Hepatocyte (in vitro differentiated cells): Measurements from ENCODE around the gene CST11. TPM values are rescaled to one million over a fixed set of nuclear protein-coding genes. Genes with fewer than 3 reads are reported as not detected.
A peak's percentile ranks its signal among the peaks of the same experiment; 100 is the strongest.

Source experiments
- DNase-seq: peaks from one replicate; pipeline ENCODE4 v3.0.0-alpha.2; 2016; ENCODE audit warnings: low spot score
- H2AFZ ChIP-seq: fragments of 200-600 bp; sonication (generic); 2 replicates; pipeline ENCODE4 v1.6.0; 2016; ENCODE audit warnings: antibody characterized with exemption, mild to moderate bottlenecking
- H3K27ac ChIP-seq: fragments of 200-600 bp; sonication (generic); 2 replicates; pipeline ENCODE4 v1.5.1; 2016; ENCODE audit warnings: mild to moderate bottlenecking
- H3K27me3 ChIP-seq: fragments of 200-600 bp; sonication (generic); 2 replicates; pipeline ENCODE4 v1.6.1; 2016
- H3K36me3 ChIP-seq: fragments of 200-600 bp; sonication (generic); replicated peaks from 2 replicates; pipeline ENCODE4 v1.5.1; 2016; ENCODE audit warnings: low read depth; ENCODE audit not compliant: insufficient read depth
- H3K4me1 ChIP-seq: fragments of 200-600 bp; sonication (generic); 2 replicates; pipeline ENCODE4 v1.5.1; 2016; ENCODE audit warnings: mild to moderate bottlenecking, moderate library complexity; ENCODE audit not compliant: insufficient read depth
- H3K4me2 ChIP-seq: fragments of 200-600 bp; sonication (generic); 2 replicates; pipeline ENCODE4 v1.6.0; 2016
- H3K4me3 ChIP-seq: fragments of 200-600 bp; sonication (generic); 2 replicates; pipeline ENCODE4 v1.5.1; 2016; ENCODE audit warnings: mild to moderate bottlenecking
- H3K79me2 ChIP-seq: fragments of 200-600 bp; sonication (generic); 2 replicates; pipeline ENCODE4 v1.6.0; 2017; ENCODE audit warnings: mild to moderate bottlenecking
- H3K9me2 ChIP-seq: fragments of 200-600 bp; sonication (generic); replicated peaks from 2 replicates; pipeline ENCODE4 v1.6.0; 2017; ENCODE audit warnings: mild to moderate bottlenecking; ENCODE audit not compliant: insufficient read depth
- H3K9me3 ChIP-seq: fragments of 200-600 bp; sonication (generic); 2 replicates; pipeline ENCODE4 v1.5.1; 2016; ENCODE audit warnings: low read depth, mild to moderate bottlenecking
- H4K20me1 ChIP-seq: fragments of 200-600 bp; sonication (generic); 2 replicates; pipeline ENCODE4 v1.6.0; 2016; ENCODE audit warnings: mild to moderate bottlenecking; ENCODE audit not compliant: insufficient read depth, poor library complexity, severe bottlenecking
- CTCF ChIP-seq: fragments of 200-600 bp; sonication (generic); IDR thresholded peaks from 2 replicates; pipeline ENCODE4 v1.5.1; 2016; ENCODE audit warnings: antibody characterized with exemption, mild to moderate bottlenecking; ENCODE audit not compliant: poor library complexity
- EZH2 ChIP-seq: fragments of 200-600 bp; sonication (generic); IDR thresholded peaks from 2 replicates; pipeline ENCODE4 v1.6.1; 2016; ENCODE audit warnings: antibody characterized with exemption, mild to moderate bottlenecking, borderline replicate concordance
- EZH2phosphoT487 ChIP-seq: fragments of 200-600 bp; sonication (generic); IDR thresholded peaks from one replicate; pipeline ENCODE4 v1.6.1; 2018; ENCODE audit warnings: antibody characterized with exemption, mild to moderate bottlenecking, low read depth, moderate library complexity; ENCODE audit not compliant: unreplicated experiment, severe bottlenecking
- WGBS: methylation state at CpG from one replicate; pipeline ENCODE4 v1.1.6; 2016; ENCODE audit warnings: low lambda C conversion rate; ENCODE audit errors: missing lambda C conversion rate; 5-methylcytosine and 5-hydroxymethylcytosine counted together
- polyA plus RNA-seq: library from polyadenylated mRNA; unstranded; fragments of >200 nt; fragmentation: Nextera tagmentation; extraction: Ambion mirVana; gene quantifications from 2 replicates; pipeline ENCODE4 v1.2.1, GENCODE V29; 2016
- total RNA-seq: library from RNA; depleted of rRNA; stranded (reverse); fragments of >200 nt; gene quantifications from 2 replicates; pipeline ENCODE4 v1.2.3, GENCODE V29; 2014

The CST11 gene
- total and polyA plus RNA-seq, 2 experiments from 2014 or later: not detected

DNA sequence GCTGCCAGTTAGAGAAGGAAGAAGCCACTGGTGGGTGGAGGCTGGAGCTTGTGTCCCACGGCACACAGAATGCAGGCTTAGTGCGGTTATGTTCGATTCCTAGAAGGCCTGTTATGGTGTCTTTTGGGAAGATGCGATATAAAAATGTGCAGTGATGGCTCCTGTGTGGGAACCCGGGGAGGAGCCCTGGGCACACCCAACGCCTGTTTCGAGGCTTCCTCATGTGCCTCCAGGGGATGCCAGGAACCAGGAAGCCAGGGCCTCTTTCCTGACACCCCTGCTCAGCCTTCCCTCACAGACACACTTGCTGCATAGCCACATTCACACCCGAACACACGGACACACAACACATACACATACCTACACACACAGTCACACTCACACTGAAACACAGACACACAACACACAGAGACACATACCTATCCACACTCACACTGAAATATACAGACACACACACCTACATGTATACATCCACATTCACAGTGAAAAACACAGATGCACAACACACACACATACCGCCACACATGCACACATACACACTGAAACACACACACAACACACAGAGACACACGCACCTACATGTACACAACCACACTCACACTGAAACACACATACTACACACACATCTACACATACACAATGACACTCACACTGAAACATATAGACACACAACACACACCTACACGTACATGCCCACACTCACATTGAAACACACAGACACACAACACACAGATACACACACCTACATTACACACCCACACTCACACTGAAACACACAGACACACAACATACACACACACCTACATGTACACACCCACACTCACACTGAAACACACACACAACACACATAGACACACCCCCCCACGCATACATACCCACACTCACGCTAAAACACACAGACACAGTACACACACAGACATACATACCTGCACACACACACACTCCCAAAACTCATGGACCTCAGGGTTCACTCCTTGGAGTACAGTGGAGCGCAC is 1.2 kb upstream of the CST11 start:
- Histone ChIP-seq H3K27me3 (no peaks in the 10 kb centered on the region), H3K36me3 (no peaks in the 10 kb centered on the region), H2AFZ (no peak overlapping the region), H3K9me2 (no peaks in the 10 kb centered on the region), H3K79me2 (no peaks in the 10 kb centered on the region), H3K4me3 (no peak overlapping the region), H3K9me3 (no peaks in the 10 kb centered on the region), H3K4me2 (no peak overlapping the region), H4K20me1 (no peaks in the 10 kb centered on the region), H3K4me1 (peaks cover 3% of the 10 kb centered on the region), H3K27ac (no peak overlapping the region)
- no peak for DNase-seq
- TF ChIP-seq EZH2: no peak
- 97% methylated on average over 15 of the region's 15 CpGs for WGBS

DNA sequence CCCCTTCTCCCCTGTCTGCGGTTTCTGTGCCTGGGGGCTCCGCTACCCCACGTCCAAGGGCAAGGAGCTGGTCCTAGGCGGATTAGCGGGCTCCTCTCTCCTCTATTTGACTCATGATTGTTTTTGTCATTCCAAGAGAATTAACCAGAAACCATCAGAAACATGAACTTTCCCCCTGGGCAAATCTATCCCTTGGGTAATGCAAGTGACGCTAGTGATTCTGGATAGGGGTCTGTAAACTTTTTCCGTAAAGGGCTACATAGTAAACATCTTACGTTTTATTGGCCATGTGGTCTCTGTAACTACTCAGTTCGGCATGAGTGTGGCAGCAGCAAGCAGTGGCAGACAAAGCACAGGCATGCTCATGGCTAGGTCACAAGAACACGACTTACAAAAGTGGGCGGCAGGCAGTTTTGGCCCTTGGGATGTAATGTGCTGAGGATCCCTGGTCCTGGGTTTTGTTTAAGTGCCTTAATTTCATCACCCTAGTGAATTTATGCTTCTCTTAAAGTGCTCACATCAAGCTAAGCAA is 654 bp downstream of the CST11 start:
- H3K36me3 ChIP-seq: no peaks in the 10 kb centered on the region
- H2AFZ ChIP-seq: no peak overlapping the region
- no peaks in the 10 kb centered on the region for H3K9me3 ChIP-seq
- TF ChIP-seq CTCF (no peak), EZH2 (no peak), EZH2phosphoT487 (no peak)
- peaks cover 3% of the 10 kb centered on the region for H3K4me1 ChIP-seq
- H3K4me2 ChIP-seq: no peak overlapping the region
- WGBS: 50% methylated on average over 11 of the region's 11 CpGs
- no peaks in the 10 kb centered on the region for H4K20me1 ChIP-seq
- no peak overlapping the region for H3K4me3 ChIP-seq
- DNase-seq: peak; percentile 37
- H3K27ac ChIP-seq: peak overlapping the region; percentile 40
- H3K27me3 ChIP-seq: no peaks in the 10 kb centered on the region
- no peaks in the 10 kb centered on the region for H3K9me2 ChIP-seq
- no peaks in the 10 kb centered on the region for H3K79me2 ChIP-seq

GRCh38 chr20:23450877-23451276 is 1.8 kb downstream of the CST11 start:
- Histone ChIP-seq H3K79me2 (no peaks in the 10 kb centered on the region), H3K27me3 (no peaks in the 10 kb centered on the region), H3K4me1 (peaks cover 3% of the 10 kb centered on the region), H3K9me3 (no peaks in the 10 kb centered on the region), H4K20me1 (no peaks in the 10 kb centered on the region), H3K36me3 (no peaks in the 10 kb centered on the region), H3K27ac (no peak overlapping the region), H2AFZ (no peak overlapping the region), H3K9me2 (no peaks in the 10 kb centered on the region), H3K4me3 (no peak overlapping the region), H3K4me2 (no peak overlapping the region)
- DNase-seq: no peak
- TF ChIP-seq CTCF (no peak), EZH2 (no peak), EZH2phosphoT487 (no peak)
- WGBS: 86% methylated on average over 1 of the region's 1 CpG

GRCh38 chr20:23449421-23449820 is 3.3 kb downstream of the CST11 start:
- DNase-seq: no peak
- Histone ChIP-seq H3K4me2 (no peak overlapping the region), H3K27ac (no peak overlapping the region), H3K4me3 (no peak overlapping the region), H3K27me3 (no peaks in the 10 kb centered on the region), H3K36me3 (no peaks in the 10 kb centered on the region), H3K4me1 (peaks cover 3% of the 10 kb centered on the region), H2AFZ (no peak overlapping the region), H3K9me3 (no peaks in the 10 kb centered on the region), H4K20me1 (no peaks in the 10 kb centered on the region), H3K79me2 (no peaks in the 10 kb centered on the region), H3K9me2 (no peaks in the 10 kb centered on the region)
- 75% methylated on average over 3 of the region's 3 CpGs for WGBS
- TF ChIP-seq EZH2: no peak
- no peak for TF ChIP-seq CTCF
- no peak for TF ChIP-seq EZH2phosphoT487
